WTC11 (cell line): ENCODE measurements around the gene ZNF438.

ENCODE experiments used
- CREB1 ChIP-seq: sonication (generic); formaldehyde crosslinking; IDR thresholded peaks from 2 replicates; pipeline ENCODE4 v1.8.0; 2023; ENCODE audit warnings: mild to moderate bottlenecking, missing genetic modification reagents
- CTCF ChIP-seq: fragments of 200-600 bp; IDR thresholded peaks from 2 replicates; pipeline ENCODE4 v1.8.0; 2022; ENCODE audit warnings: antibody characterized with exemption
- MAX ChIP-seq: sonication (generic); formaldehyde crosslinking; IDR thresholded peaks from 2 replicates; pipeline ENCODE4 v1.8.0; 2022; ENCODE audit warnings: mild to moderate bottlenecking, missing genetic modification reagents
- NFE2L1 ChIP-seq: sonication (generic); formaldehyde crosslinking; IDR thresholded peaks from 2 replicates; pipeline ENCODE4 v1.8.1; 2023; ENCODE audit warnings: missing genetic modification reagents
- PREB ChIP-seq: sonication (generic); formaldehyde crosslinking; IDR thresholded peaks from 2 replicates; pipeline ENCODE4 v1.8.1; 2022; ENCODE audit warnings: mild to moderate bottlenecking, missing genetic modification reagents, moderate library complexity, borderline replicate concordance
- TCF7 ChIP-seq: sonication (generic); formaldehyde crosslinking; IDR thresholded peaks from 2 replicates; pipeline ENCODE4 v1.8.0; 2022; ENCODE audit warnings: mild to moderate bottlenecking, low read depth, missing genetic modification reagents, moderate library complexity
- USF2 ChIP-seq: sonication (generic); formaldehyde crosslinking; IDR thresholded peaks from 2 replicates; pipeline ENCODE4 v1.8.1; 2023; ENCODE audit warnings: mild to moderate bottlenecking, missing genetic modification reagents, moderate library complexity
- ZBTB21 ChIP-seq: sonication (generic); formaldehyde crosslinking; IDR thresholded peaks from 2 replicates; pipeline ENCODE4 v1.8.1; 2023; ENCODE audit warnings: mild to moderate bottlenecking, missing genetic modification reagents, borderline replicate concordance
- ZNF416 ChIP-seq: fragments of 250-450 bp; sonication (Bioruptor Pico); IDR thresholded peaks from 2 replicates; pipeline ENCODE4 v1.9.0; 2021; ENCODE audit warnings: mild to moderate bottlenecking, inconsistent platforms
- TF ChIP-seq, protein P1 (sequence below): sonication (generic); formaldehyde crosslinking; IDR thresholded peaks from 2 replicates; pipeline ENCODE4 v1.8.1; 2022; ENCODE audit warnings: missing genetic modification reagents, borderline replicate concordance

DNA sequence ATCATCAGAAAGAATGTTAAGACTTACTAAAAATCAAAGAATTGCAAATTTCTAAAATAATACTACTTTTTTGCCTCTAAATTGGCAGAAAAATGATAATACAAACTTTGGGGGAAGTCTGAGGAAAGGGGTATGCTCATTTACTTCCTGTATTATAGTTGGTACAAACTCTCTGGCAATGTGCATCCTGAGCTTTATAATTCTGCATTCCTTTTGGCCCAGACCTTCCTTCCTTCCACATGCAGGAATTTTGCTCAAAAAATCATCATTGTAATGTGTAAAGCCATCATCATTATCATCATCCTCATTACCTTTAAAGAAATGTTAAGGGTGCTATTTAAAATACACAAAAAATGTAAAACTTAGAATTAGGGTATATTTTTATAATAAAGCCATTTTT lies 148.5 kb downstream of the ZNF438 start:
- TF ChIP-seq CREB1 (CRISPR knock-in tag) (no peak), USF2 (CRISPR knock-in tag) (no peak), CTCF (no peak), ZNF416 (no peak), TCF7 (CRISPR knock-in tag) (no peak), PREB (CRISPR knock-in tag) (no peak), ZBTB21 (no peak), MAX (CRISPR knock-in tag) (no peak), NFE2L1 (CRISPR knock-in tag) (no peak)
- TF ChIP-seq, protein P1, sequence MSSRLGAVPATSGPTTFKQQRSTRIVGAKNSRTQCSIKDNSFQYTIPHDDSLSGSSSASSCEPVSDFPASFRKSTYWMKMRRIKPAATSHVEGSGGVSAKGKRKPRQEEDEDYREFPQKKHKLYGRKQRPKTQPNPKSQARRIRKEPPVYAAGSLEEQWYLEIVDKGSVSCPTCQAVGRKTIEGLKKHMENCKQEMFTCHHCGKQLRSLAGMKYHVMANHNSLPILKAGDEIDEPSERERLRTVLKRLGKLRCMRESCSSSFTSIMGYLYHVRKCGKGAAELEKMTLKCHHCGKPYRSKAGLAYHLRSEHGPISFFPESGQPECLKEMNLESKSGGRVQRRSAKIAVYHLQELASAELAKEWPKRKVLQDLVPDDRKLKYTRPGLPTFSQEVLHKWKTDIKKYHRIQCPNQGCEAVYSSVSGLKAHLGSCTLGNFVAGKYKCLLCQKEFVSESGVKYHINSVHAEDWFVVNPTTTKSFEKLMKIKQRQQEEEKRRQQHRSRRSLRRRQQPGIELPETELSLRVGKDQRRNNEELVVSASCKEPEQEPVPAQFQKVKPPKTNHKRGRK: no peak
